B cell (primary cell): ENCODE results near the gene NOL4L.

Experiments used
- CTCF ChIP-seq: fragments of 200-600 bp; IDR thresholded peaks from one replicate; pipeline ENCODE4 v1.8.0; 2022; ENCODE audit warnings: antibody characterized with exemption, mild to moderate bottlenecking
- EZH2 ChIP-seq: IDR thresholded peaks from 2 replicates; pipeline ENCODE4 v1.6.1; 2012; ENCODE audit warnings: borderline replicate concordance, low read depth, mild to moderate bottlenecking, moderate library complexity, low read length; ENCODE audit not compliant: insufficient read depth, poor library complexity, severe bottlenecking

- TF ChIP-seq CTCF, result no peak
- TF ChIP-seq EZH2, result no peak
These were observed 103.6 kb downstream of the NOL4L start for GRCh38 chr20:32481311-32482142.
